CD4-positive, alpha-beta T cell treated with Interleukin-4 for 1 hour (primary cell): ENCODE measurements around the gene PDE1C.

Experiments used
- DNase-seq, 2 donors: peaks; one replicate each; pipeline ENCODE4 v3.0.0-alpha.2; 2020 to 2022

PDE1C gene

GRCh38 chr7:31986878-31987518 lies 83.2 kb downstream of the PDE1C start:
- DNase-seq = no peak

- no peak for DNase-seq
Observed at GRCh38 chr7:31982962-31983361, 87.2 kb downstream of the PDE1C start.

- DNase-seq = no peak
Observed at GRCh38 chr7:31981874-31982390, 88.3 kb downstream of the PDE1C start.

GRCh38 chr7:31979690-31980330 lies 90.4 kb downstream of the PDE1C start:
- DNase-seq = no peak

- no peak for DNase-seq
Observed at GRCh38 chr7:31975546-31975945, 94.7 kb downstream of the PDE1C start.

- DNase-seq = no peak
Observed at GRCh38 chr7:31974351-31974750, 95.9 kb downstream of the PDE1C start.

GRCh38 chr7:31971049-31971667 lies 99.0 kb downstream of the PDE1C start:
- DNase-seq = no peak

- no peak for DNase-seq
Observed at GRCh38 chr7:31970501-31970900, 99.7 kb downstream of the PDE1C start.

GRCh38 chr7:31963569-31964175 lies 106.5 kb downstream of the PDE1C start:
- DNase-seq = no peak

- no peak for DNase-seq
Observed at GRCh38 chr7:31962246-31962645, 108.0 kb downstream of the PDE1C start.

- no peak for DNase-seq
Observed at GRCh38 chr7:31958226-31958625, 112.0 kb downstream of the PDE1C start.

- DNase-seq = no peak
Observed at GRCh38 chr7:31957756-31958155, 112.5 kb downstream of the PDE1C start.

- no peak for DNase-seq
Observed at GRCh38 chr7:31957090-31957720, 113.0 kb downstream of the PDE1C start.

- no peak for DNase-seq
Observed at GRCh38 chr7:31955641-31956040, 114.6 kb downstream of the PDE1C start.

- DNase-seq = no peak
Observed at GRCh38 chr7:31955021-31955420, 115.2 kb downstream of the PDE1C start.

- DNase-seq = no peak
Observed at GRCh38 chr7:31954500-31954899, 115.7 kb downstream of the PDE1C start.

GRCh38 chr7:31953432-31953831 lies 116.8 kb downstream of the PDE1C start:
- no peak for DNase-seq

- DNase-seq = no peak
Observed at GRCh38 chr7:31950091-31950755, 120.0 kb downstream of the PDE1C start.

GRCh38 chr7:31948029-31948428 lies 122.2 kb downstream of the PDE1C start:
- no peak for DNase-seq

GRCh38 chr7:31940167-31940566 lies 130.0 kb downstream of the PDE1C start:
- no peak for DNase-seq

GRCh38 chr7:31939076-31939475 lies 131.1 kb downstream of the PDE1C start:
- no peak for DNase-seq

GRCh38 chr7:31938650-31939049 lies 131.6 kb downstream of the PDE1C start:
- no peak for DNase-seq

- DNase-seq = no peak
Observed at GRCh38 chr7:31937982-31938381, 132.2 kb downstream of the PDE1C start.
